ENCODE data around the gene CASZ1. TPM values are rescaled to one million over a fixed set of nuclear protein-coding genes. Genes with fewer than 3 reads are reported as not detected.
A peak's percentile ranks its signal among the peaks of the same experiment; 100 is the strongest.

CASZ1 gene
- total and polyA plus RNA-seq, 9 donors, result 2.4 to 15.7 (median 4.0) TPM

- no peak for TF ChIP-seq EP300 (IDR thresholded peaks at IDR 0.05)
- TF ChIP-seq POLR2A (IDR thresholded peaks at IDR 0.05), result no peak
- TF ChIP-seq CTCF (IDR thresholded peaks at IDR 0.05), result no peak
- no peak overlapping the region for H3K4me3 ChIP-seq
- no peak overlapping the region for H3K27ac ChIP-seq
- DNase-seq, result peak in 1 of 5 donors; percentile 25
- H3K9me3 ChIP-seq, result no peaks in the 10 kb centered on the region
- H3K36me3 ChIP-seq, result no peaks in the 10 kb centered on the region
- intact Hi-C loops (cut with DNase I), result no loop called here
- H3K4me1 ChIP-seq (ENCODE audit: insufficient read depth), result peaks cover 10% of the 10 kb centered on the region
- 95 to 97% (median 95%) methylated on average over 26 of the region's 26 CpGs for WGBS, 3 donors
- no peaks in the 10 kb centered on the region for H3K27me3 ChIP-seq
These were observed 172.0 kb downstream of the CASZ1 start for GRCh38 chr1:10624256-10625050.

- no peak for TF ChIP-seq POLR2A (IDR thresholded peaks at IDR 0.05)
- TF ChIP-seq CTCF (IDR thresholded peaks at IDR 0.05), result no peak
- no peak for TF ChIP-seq EP300 (IDR thresholded peaks at IDR 0.05)
- Histone ChIP-seq H3K27me3 (no peaks in the 10 kb centered on the region), H3K4me3 (no peak overlapping the region), H3K9me3 (no peaks in the 10 kb centered on the region), H3K4me1 (ENCODE audit: insufficient read depth) (peaks cover 3% of the 10 kb centered on the region), H3K27ac (no peak overlapping the region), H3K36me3 (no peaks in the 10 kb centered on the region)
- WGBS, 3 donors, result 92 to 94% (median 93%) methylated on average over 12 of the region's 12 CpGs
- intact Hi-C loops (cut with DNase I), result no loop called here
- DNase-seq, result peak in 1 of 5 donors; percentile 23
These were observed 172.7 kb downstream of the CASZ1 start for GRCh38 chr1:10623686-10624145.

- no peak overlapping the region for H3K4me3 ChIP-seq
- intact Hi-C loops (cut with DNase I), result no loop called here
- H3K36me3 ChIP-seq, result no peaks in the 10 kb centered on the region
- H3K4me1 ChIP-seq (ENCODE audit: insufficient read depth), result no peaks in the 10 kb centered on the region
- peak in 1 of 5 donors; percentile 3 for DNase-seq
- no peaks in the 10 kb centered on the region for H3K27me3 ChIP-seq
- H3K9me3 ChIP-seq, result no peaks in the 10 kb centered on the region
- no peak overlapping the region for H3K27ac ChIP-seq
- no peak for TF ChIP-seq EP300 (IDR thresholded peaks at IDR 0.05)
- TF ChIP-seq POLR2A (IDR thresholded peaks at IDR 0.05), result no peak
- TF ChIP-seq CTCF (IDR thresholded peaks at IDR 0.05), result no peak
- 92 to 94% (median 94%) methylated on average over 24 of the region's 24 CpGs for WGBS, 3 donors
These were observed 173.3 kb downstream of the CASZ1 start for GRCh38 chr1:10622910-10623685.

GRCh38 chr1:10621906-10622305, 174.5 kb downstream of the CASZ1 start:
- H3K4me3 ChIP-seq, result no peak overlapping the region
- intact Hi-C loops (cut with DNase I), result no loop called here
- WGBS, 3 donors, result 87 to 91% (median 90%) methylated on average over 9 of the region's 9 CpGs
- H3K27me3 ChIP-seq, result no peaks in the 10 kb centered on the region
- TF ChIP-seq POLR2A (IDR thresholded peaks at IDR 0.05) (no peak), EP300 (IDR thresholded peaks at IDR 0.05) (no peak), CTCF (IDR thresholded peaks at IDR 0.05) (no peak)
- no peak overlapping the region for H3K27ac ChIP-seq
- no peaks in the 10 kb centered on the region for H3K9me3 ChIP-seq
- H3K4me1 ChIP-seq (ENCODE audit: insufficient read depth), result no peaks in the 10 kb centered on the region
- peak in 2 of 5 donors; percentile 11 to 22 for DNase-seq
- H3K36me3 ChIP-seq, result no peaks in the 10 kb centered on the region
